ENCODE measurements around the gene CYS1. TPM values are rescaled to one million over a fixed set of nuclear protein-coding genes. Genes with fewer than 3 reads are reported as not detected.
A peak's percentile ranks its signal among the peaks of the same experiment; 100 is the strongest.

Gene CYS1
- total RNA-seq, 2 experiments from 2014 or later, result 0.68 TPM; not detected in 1

DNA sequence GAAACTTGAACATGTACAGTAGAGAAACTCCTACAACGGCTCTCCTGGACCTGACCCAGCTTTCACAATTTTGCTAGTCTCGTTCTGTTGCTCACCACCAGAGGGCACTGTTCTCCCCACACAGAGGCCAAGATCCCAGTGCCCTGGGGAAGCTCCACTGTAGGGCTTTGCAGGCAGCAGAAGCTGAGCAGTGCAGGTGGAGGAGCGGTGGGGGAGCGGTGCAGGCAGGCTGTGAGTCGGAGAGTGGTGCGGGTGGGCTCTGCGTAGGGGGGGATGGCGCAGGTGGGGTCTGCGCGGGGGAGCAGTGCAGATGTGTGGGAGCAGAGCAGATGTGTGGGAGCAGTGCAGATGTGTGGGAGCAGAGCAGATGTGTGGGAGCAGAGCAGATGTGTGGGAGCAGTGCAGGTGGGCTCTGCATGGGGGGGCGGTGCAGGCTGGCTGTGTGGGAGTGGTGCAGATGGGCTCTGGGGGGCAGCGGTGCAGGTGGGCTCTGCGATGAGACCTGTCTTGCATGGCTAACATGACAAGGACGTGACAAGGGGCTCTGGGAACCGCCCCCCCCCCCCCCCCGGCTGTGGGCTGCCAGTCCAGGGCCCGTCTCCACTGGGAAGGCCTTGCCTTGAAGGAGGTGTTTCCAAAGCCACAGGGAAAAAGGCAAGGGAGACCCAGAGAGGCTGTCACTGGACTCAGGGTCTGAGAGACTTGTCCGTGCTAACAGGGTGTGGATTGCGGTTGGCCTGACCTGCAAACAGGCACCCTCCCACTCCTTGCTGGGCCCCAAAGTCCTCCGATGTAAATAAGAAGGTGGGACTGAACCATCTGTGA is 7.3 kb downstream of the CYS1 start:
- Histone ChIP-seq H3K4me1 (ENCODE audit: insufficient read depth, low read length, poor library complexity, severe bottlenecking) (peaks cover 17% of the 10 kb centered on the region), H3K27ac (ENCODE audit: low read depth, low read length, poor library complexity, severe bottlenecking) (no peak overlapping the region), H4K20me1 (ENCODE audit: insufficient read depth, low read length) (no peaks in the 10 kb centered on the region), H3K9me3 (ENCODE audit: low read length) (peaks cover 1% of the 10 kb centered on the region; the same call in 1 of the 2 replicates), H3K9me2 (ENCODE audit: insufficient read depth, low read length) (no peaks in the 10 kb centered on the region), H3K4me2 (ENCODE audit: low read length) (no peak overlapping the region), H3K79me2 (ENCODE audit: insufficient read depth, low read depth, low read length) (no peaks in the 10 kb centered on the region), H2AFZ (ENCODE audit: low read length) (no peak overlapping the region), H3K4me3 (ENCODE audit: low read depth, low read length, poor library complexity, severe bottlenecking) (no peak overlapping the region), H3K36me3 (ENCODE audit: insufficient read depth, low read length) (no peaks in the 10 kb centered on the region)
- peak; percentile 91 for DNase-seq (ENCODE audit: low spot score)
- TF ChIP-seq, protein P1, sequence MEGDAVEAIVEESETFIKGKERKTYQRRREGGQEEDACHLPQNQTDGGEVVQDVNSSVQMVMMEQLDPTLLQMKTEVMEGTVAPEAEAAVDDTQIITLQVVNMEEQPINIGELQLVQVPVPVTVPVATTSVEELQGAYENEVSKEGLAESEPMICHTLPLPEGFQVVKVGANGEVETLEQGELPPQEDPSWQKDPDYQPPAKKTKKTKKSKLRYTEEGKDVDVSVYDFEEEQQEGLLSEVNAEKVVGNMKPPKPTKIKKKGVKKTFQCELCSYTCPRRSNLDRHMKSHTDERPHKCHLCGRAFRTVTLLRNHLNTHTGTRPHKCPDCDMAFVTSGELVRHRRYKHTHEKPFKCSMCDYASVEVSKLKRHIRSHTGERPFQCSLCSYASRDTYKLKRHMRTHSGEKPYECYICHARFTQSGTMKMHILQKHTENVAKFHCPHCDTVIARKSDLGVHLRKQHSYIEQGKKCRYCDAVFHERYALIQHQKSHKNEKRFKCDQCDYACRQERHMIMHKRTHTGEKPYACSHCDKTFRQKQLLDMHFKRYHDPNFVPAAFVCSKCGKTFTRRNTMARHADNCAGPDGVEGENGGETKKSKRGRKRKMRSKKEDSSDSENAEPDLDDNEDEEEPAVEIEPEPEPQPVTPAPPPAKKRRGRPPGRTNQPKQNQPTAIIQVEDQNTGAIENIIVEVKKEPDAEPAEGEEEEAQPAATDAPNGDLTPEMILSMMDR (conservative IDR thresholded peaks at IDR 0.05; ENCODE audit: low read length), result peak; percentile 93
- TF ChIP-seq EZH2phosphoT487 (IDR thresholded peaks at IDR 0.05; ENCODE audit: borderline replicate concordance, low read depth, low read length), result no peak
- intact Hi-C loops (cut with micrococcal nuclease; ENCODE audit: unreplicated experiment), result loop anchor here (1.0 to 2.0 kb wide), 3 partner anchors 24 to 362 kb away; no protein-coding TSS in a partner anchor
- POLR2A ChIA-PET, result interaction anchor here (0.6 to 1.5 kb wide), 11 partner anchors 10 to 847 kb away, joined by 3 to 8 read pairs (median 4); no protein-coding TSS in a partner anchor
- CTCF ChIA-PET (ENCODE audit: unreplicated experiment), result interaction anchor here (0.7 to 3.0 kb wide), 4 partner anchors 10 to 362 kb away, joined by 5 to 23 read pairs (median 11); no protein-coding TSS in a partner anchor
- no TSS peak for BruUV-seq (replicated peaks)

DNA sequence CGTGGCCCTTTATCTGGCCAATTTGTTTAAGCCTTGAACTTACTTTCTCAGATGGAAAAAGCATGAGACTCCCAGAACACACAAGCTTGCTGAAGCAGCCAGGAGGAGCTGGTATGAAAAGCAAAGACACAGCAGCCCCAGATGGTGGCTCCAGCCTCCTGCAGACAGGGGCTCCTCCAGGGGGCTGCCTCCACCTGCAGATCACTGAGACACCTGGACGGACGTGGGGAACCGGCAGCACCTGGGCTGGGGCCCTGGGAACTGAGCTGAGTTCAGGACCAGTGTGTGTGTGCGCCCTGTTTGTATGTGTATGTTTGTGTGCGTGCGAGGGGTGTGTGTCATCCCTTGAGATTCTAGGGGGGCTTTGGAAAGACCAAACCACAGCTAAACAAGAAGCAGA is 8.6 kb downstream of the CYS1 start:
- no peak overlapping the region for H3K4me3 ChIP-seq (ENCODE audit: low read depth, low read length, poor library complexity, severe bottlenecking)
- H2AFZ ChIP-seq (ENCODE audit: low read length), result no peak overlapping the region
- H3K4me2 ChIP-seq (ENCODE audit: low read length), result peak overlapping the region; percentile 23; the same call in 1 of the 2 replicates
- H3K4me1 ChIP-seq (ENCODE audit: insufficient read depth, low read length, poor library complexity, severe bottlenecking), result peaks cover 17% of the 10 kb centered on the region
- H3K9me2 ChIP-seq (ENCODE audit: insufficient read depth, low read length), result no peaks in the 10 kb centered on the region
- DNase-seq (ENCODE audit: low spot score), result peak; percentile 66
- H3K27ac ChIP-seq (ENCODE audit: low read depth, low read length, poor library complexity, severe bottlenecking), result no peak overlapping the region
- TF ChIP-seq, protein P1 (conservative IDR thresholded peaks at IDR 0.05; ENCODE audit: low read length), result peak; percentile 50
- TF ChIP-seq EZH2phosphoT487 (IDR thresholded peaks at IDR 0.05; ENCODE audit: borderline replicate concordance, low read depth, low read length), result no peak
- H3K79me2 ChIP-seq (ENCODE audit: insufficient read depth, low read depth, low read length), result no peaks in the 10 kb centered on the region
- POLR2A ChIA-PET, result interaction anchor here (0.9 to 1.5 kb wide), 7 partner anchors 11 to 336 kb away, joined by 3 to 8 read pairs (median 6); no protein-coding TSS in a partner anchor
- intact Hi-C loops (cut with micrococcal nuclease; ENCODE audit: unreplicated experiment), result no loop called here
- H3K36me3 ChIP-seq (ENCODE audit: insufficient read depth, low read length), result no peaks in the 10 kb centered on the region
- H3K9me3 ChIP-seq (ENCODE audit: low read length), result peaks cover 5% of the 10 kb centered on the region; the same call in 1 of the 2 replicates
- CTCF ChIA-PET (ENCODE audit: unreplicated experiment), result interaction anchor here (0.7 to 3.0 kb wide), 3 partner anchors 11 to 54 kb away, joined by 3 to 23 read pairs (median 11); no protein-coding TSS in a partner anchor
- no peaks in the 10 kb centered on the region for H4K20me1 ChIP-seq (ENCODE audit: insufficient read depth, low read length)
- no TSS peak for BruUV-seq (replicated peaks)
